ENCODE results near the gene STAP2.

DNA sequence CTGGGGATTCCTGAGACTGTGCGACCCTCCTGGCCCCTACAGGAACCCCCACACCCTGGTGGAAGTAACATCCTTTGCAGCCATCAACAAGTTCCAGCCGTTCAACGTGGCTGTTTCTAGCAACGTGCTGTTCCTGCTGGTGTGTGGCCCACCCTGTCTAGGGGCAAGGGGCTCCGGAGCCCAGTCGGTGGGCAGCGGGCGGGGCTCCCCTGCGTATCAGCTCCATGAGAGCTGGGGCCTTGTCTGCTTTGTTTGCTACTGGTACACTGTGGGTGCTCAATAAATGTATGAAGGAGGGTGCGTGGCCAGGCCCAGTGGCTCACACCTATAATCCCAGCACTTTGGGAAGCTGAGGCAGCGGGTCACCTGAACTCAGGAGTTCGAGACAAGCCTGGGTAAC is 15.7 kb upstream of the STAP2 start:
- TF ChIP-seq CTCF (IDR thresholded peaks at IDR 0.05; ENCODE audit: low read length): no peak
- no peak for TF ChIP-seq EZH2 (IDR thresholded peaks at IDR 0.05; ENCODE audit: borderline replicate concordance, low read length)
